Measurements from ENCODE around the gene FARP1.

Gene FARP1

DNA sequence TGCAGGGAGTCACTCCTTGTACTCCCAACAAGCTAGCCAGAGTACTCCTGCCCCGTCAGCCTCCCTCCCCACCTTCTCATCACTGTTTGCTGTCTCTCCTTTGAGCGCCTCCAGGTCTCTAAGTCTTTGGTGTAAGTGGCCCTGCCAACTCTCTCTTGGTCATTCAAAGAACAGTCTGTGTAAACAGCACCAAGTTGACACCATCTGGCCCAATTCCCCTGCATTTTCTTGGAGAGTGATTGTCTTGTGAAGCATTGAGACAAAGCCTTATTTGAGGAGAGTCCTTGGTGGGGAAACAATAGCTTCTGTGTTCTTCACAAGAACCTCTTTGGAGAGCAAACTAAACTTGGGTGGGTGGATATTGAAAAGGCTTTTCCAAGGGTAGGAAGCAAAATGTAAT, 148.8 kb downstream of the FARP1 start:
- no peak for FAIRE-seq

DNA sequence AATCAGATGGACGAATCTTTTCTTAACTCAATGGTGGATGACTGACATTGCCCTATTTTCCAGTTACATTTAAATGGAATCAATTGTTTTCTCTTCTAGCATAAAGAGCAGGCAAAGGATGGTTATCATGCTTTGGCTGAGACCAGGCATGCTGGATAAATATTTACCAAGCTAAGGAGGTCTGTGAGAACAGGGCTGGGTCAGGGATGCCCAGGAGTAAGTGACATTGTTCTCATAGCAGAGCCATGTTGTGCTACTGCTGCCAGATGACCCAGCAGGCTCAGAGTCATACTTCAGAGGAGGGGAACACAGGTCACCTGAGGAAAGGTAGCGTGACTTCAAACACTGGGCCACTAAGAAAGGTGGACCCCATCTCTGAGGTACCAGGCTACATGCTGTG, 150.2 kb downstream of the FARP1 start:
- FAIRE-seq, result no peak

DNA sequence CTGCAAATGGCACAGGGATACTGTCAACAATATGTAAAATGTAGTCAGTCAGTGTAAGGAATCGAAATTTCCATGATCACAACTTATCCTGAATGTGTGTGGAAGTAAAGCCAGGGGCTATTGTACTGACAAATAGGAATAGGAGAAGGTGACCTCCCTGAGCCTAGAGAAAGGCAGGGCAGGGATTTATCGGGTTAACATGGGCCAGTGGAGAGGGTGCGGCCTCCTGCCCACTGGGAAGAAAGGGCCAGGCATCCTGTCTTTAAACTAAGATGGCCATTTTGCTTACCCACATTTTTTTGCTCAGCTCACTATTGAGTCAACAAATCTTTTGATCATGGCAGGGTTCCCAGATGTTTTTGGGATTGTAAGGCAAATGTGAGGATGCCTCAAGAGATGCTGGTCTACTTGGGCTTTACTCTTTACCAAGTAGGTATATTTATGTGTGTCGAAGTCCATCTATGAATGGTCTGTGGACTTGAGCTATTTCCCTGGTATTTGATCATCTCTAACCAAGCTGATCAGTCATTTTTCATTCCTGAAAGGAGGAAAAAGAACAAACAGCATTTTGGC, 150.8 kb downstream of the FARP1 start:
- no peak for FAIRE-seq

DNA sequence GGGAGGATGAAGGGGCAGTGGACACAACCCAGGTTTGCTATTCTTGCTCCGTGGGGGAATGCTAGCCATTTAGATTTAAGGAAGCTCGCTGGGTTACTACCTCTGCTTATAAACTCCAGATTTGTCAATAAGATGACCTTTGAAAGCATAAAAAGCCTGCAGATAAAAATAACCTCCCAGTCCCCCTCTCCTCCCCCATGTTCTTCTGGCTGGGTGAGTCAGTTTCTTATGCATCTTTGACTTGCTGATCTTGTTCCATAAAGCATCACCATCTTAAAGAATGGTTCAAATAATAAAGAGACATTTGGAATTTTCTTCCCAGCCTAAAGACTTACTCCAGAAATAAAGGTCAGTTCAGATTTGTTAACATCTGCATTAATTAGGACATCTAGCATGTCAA, 152.5 kb downstream of the FARP1 start:
- no peak for FAIRE-seq

DNA sequence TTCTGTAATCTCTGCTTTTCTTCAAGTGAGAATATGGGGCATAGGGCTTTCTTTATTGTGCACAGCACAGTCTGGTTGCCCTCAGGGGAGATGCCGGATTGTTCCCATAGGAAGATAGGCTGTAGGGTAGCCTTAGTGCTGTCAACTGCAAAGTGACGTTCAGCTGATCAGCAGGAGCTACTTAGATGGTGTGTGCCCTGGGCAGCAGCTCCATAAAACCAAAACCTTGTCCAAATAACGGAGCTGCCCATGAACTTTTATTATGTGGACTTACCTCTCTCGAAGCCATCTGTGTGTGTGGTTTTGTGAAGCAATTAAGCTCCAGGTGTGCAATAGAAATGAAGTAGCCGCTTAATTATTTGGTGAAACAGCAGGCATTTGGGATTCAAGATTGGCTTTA, 154.2 kb downstream of the FARP1 start:
- FAIRE-seq, result no peak

DNA sequence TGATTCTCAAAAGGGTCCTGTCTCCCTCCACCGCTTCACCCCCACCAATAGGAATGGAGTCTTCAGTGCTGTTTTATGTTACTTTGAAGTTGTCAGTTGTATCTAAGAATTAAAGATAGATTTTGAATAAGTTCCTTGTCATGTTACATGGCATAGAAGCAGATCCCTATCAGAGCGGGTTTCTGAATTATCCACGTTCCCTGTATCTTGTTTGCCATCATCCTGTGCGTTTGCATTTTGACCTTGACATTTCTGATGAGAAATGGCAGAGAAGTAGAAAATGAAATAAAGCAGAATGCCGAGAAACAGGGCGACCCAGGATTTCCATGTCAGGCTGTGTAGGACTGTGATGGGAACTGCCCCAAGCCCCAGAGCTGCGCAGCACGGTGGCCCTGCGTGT, 154.9 kb downstream of the FARP1 start:
- FAIRE-seq, result no peak

DNA sequence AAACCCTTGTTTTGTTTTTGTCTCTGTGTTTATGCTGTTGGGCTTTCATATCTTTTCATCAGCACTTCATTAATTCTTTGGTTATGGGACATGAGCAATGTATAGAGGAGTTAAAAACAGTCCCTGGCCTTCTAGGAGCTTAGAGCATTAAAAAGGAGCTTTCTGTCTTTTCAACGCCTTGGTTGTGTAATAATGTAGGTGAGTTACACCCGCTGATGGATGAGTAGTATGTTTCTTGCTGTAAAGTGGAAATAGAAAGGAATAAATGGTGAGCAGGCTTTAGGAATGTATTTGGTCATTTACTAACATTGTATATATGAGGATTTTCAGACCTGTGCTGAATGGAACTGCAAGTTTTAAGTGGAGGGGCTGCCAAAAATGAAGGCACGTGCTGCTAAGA, 155.7 kb downstream of the FARP1 start:
- FAIRE-seq, result no peak

DNA sequence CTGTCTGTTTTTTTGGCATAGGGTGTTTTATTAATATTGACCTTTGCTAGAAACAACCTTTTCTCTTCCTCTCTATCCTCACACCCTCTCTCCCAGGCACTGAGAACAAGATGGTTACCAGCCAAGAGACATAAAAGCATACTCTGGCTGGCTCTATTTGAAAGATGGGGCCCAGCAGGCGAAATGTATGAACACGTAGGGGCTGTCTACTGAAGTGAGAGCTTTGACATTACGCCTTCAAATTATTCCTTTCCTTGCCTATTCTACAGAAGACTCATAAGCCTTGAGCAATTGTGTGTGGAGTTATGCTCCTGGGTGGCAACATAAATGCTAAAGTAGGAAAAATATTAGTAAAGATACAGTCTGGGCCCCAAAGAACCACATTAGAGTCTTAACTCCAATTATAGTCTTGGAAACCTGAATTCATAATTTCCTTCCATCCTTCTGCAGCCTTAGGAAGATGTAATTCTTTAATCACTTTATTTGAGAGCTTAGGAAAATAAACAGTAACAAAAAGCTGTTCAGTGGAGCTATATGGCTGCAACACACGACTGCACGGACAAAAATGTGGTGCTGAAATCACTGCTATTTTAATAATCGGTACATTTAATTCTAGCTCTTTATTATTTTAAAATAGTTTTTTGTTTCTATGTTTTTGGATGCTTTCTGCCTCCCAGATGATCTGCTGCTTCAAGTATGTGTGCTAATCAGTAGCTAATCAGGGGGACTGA, 156.5 kb downstream of the FARP1 start:
- no peak for FAIRE-seq

DNA sequence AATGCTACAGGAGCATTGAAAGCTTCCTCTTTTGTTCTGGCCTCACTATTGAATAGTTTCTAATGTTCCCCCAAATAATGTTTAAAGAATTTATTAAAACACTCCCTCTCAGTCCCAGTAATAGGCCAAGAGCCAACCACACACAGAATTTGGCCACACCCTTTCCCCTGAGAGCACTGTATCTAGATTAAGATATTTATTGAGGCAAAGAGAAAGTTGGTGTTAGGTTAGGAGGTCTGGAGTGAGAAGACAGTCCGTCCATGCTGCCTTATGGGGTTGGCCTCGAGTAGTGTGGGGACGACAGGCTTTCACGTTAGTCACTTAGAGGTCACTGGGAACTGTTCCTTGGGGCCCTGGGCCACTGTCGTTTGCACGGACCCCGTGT, 157.1 kb downstream of the FARP1 start:
- FAIRE-seq, result no peak

DNA sequence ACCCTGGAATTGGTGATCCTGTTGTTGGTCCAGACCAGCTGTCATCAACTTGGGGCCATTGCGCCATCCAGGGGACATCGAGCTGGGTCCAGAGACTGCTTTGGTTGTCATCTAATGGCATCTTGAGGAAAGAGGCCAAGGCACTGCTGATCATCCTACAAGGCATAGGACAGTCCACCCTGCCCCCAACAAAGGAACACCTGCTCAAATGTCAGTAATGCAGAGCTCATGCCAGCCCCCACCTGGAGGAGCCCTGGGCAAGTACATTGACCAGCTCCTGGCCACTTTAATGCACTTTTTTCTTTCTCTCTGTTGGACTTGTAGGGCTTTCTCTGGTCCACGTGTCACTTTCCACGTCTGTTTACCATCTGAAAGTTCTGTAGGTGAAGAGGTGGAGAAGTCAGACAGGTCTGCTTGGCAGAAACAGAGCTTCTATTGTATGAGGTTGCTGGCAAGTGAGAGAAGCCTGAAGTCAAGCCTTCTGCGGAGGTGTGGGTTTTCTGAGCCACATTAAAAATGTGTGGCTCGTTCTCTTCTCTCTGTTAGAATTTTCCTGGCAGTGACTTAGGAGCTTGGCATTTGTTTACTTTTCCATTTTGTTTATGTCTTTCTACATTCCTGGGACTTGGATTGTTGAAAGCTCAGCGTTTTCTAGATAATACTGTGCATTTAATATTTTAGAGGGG, 158.2 kb downstream of the FARP1 start:
- no peak for FAIRE-seq

DNA sequence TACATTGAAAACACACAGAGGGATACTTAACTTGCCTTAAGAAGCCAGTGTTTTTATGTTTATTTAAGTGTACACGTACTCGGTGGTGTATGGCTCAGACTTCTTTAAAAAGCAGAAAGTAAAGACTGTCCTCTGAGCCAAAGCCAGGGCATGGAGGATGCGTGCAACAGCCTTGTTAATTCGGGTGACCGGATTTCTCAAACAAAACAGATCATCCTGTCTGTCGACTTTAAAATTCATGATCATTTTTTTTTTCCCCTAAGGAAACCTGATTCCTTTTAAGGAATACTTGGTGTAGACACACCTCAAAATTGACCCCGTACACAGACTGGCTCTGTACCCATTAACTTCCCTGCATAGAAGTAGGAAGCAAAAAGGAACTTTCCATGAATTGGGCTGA, 158.8 kb downstream of the FARP1 start:
- no peak for FAIRE-seq

DNA sequence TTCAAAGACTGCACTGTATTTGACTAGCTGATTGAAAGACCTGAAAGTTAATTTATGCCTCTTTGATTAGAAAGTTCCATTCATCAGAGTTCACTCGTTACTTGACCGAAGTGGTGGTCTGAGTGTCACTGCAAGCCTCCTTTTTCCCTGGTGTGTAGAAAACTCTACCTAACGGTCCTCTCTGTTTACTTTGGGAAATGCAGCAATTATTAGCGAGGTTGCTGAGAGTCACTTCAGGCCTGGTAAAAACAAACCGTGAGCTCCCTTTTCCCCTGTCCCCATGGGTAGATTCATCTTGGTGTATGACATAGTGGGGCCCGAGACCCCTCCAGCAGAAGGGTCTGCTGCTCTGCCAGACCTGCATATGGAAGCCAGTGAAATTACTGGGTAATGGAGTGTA, 161.0 kb downstream of the FARP1 start:
- no peak for FAIRE-seq

DNA sequence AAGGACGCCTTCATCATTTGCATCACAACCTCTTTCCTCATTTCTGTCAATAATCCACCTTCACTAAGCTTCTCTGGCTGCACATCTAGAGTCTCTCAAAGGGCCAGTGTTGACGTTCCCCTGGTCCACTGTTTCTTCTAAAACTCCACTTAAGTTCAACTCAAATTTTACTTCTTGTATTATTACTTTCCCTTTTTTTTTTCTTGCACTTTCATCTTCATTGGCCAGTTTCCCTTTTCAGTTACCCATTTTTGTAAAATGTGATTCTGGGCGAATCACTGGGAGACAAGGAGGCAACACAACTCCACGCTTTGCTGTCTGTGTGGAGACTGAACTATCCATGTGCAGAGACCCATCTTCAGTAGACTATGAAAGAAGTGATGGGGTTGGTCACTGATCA, 162.8 kb downstream of the FARP1 start:
- no peak for FAIRE-seq

DNA sequence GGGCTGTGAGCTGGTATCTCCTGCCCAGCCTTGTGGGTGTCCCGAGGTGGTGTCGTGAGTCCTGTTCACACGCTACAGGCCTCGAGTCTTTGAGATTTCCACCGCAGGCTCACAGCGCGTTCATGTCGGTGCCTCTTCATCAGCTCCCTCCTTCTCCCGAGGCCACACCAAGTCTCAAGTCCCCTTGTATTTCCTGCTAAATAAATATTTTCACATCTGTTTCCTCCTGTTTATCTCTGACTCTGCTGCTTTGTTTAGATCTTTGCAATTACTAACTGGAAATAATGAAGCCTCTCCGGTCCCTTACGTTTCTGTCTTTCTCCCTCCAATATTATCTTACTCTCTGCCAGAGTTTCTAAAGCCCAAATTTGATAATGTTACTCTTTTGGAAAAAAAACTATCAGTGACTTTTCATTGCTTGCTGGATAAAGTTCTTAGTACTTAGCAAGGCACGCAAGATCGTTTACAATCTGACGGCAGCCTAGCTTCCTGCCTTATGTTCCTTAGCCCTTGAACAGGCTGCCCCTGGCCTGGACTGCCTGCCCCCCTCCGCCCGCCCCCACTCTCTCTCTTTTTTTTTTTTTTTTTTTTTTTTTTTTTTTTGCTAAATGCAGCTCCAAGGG, 164.7 kb downstream of the FARP1 start:
- FAIRE-seq, result no peak

DNA sequence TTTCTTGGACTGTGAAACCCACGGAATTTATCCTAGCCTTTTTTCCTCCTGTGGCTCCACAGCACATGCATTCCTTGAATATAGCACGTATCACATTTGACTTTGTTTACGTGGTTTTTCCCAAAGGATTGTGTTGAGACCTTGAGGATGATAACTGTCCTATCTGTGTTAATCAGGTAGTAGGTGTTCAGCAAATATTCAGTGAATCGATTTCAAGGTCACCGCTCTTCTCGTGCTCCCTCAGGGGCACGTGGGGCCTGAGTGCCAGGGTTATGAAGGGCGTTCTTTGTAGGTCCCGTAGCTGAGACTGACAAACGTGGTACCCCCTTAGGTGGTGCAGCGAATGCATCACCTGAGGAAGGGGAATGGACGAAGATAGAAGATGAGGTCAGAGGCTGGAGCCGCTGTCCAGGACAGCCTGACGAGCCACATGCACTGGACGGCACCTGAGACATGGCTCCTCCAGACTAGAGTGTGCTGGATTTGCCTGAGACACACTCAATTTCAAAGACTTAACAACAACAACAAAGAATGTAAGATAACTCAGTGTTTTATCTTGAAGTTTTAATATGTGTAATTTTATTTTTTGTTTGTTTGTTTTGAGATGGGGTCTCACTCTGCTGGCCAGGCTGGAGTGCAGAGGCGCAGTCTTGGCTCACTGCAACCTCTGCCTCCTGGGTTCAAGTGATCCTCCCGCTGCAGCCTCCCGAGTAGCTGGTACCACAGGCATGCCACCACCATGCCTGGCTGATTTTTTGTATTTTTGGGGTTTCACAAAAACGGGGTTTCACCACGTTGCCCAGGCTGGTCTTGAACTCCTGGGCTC, 165.4 kb downstream of the FARP1 start:
- no peak for FAIRE-seq

DNA sequence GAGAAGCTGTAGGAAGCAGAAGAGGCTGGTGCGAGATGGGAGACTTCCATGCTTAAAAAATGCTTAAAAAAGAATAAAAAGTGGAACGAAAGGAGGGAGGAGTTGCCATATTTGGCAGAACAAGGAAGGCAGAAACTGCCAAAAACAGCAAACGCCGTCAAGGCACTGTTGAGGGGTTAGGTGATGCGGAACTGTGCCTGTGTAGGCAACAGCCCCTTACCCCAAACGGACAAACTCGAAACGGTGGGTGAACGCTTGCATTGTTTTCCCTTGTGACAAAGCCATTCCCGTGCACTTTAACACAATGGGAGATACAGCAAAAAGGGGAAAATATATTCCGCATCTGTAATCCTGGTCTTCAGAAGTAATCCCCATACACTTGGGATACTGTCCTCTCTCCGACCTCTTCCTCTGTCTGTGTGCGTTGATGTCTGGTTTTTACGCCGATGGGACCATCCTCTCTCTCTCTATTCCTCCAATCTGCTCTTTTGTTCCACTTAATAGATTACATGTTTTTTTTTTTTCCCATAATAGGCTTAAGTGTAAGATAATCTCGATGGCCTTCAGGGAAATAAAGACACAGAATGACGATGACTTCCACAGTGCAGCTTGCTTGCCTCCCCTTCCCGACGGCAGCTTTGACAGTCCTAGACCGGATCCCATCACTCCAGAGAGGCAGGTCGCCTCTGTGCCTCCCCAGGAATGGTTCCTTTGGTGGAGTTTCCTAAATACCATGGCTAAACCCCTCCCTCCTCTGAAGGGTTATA, 166.9 kb downstream of the FARP1 start:
- no peak for FAIRE-seq

DNA sequence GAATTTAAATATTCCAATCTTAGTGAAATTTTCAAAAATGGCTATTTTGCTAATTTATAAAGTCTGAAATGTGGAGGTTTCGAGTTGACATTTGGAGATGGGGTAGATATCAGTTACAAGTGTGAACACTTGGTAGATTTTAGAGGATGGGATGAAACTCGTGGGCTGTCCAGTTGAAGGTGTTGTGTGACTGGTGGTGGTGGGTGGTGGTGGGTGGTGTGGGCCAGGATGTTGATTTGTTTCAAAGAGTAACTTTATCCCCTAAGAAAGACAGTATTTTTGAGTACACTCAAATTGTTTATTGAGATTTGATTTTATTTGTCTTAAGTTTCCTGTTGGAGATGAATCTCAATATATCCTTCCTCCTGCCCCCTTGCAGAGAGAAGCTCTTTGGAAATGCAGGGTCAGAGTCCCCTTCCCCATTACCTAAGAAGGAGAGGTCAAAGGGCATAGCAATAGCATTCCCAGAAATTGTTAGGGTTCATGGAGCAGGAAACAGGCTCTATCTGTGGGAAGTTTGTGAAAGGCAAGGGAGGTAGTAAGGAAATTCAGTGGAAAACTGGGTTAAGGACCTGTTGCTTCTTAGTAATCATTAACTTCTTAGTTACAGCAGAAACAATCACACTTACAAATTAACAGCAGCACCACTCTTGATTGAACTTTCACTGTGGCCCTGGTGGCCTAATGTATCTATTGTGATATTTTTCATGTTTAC, 167.7 kb downstream of the FARP1 start:
- FAIRE-seq, result no peak

DNA sequence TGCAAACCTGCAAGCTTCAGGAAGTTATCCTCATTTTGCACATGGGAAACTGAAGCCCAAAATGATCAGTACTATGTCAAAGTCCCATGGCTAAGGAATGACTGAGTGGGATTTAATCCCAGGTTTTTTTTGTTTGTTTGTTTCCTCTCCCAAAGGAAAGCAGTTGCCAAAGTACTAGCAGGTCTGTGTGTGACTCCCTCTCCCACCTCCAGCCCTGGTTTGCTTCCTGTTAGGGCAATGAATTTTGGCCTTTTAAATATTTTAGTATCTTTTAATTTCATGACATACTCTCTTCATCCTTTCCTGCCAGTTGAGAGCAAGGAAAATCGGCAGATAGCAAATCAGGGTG, 168.3 kb downstream of the FARP1 start:
- FAIRE-seq, result no peak

DNA sequence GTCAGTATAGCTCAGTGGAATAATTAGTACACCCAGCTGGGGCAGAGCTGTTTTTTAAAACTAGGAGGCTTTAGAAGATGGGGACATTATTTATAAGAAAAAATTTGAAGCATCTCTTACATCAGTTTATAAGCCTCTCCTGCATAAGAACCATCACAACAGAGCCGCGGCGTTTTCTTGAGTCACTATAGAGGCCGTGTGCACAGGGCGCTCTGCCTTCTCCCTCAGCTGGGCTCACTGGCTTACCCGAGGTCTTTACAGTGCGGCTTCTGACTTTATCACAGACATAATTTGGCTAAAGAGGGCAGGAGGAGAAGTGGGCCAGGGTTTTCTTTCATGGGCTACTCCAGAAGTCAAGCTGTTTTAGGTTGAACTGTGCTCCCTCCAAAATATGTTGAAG, 169.7 kb downstream of the FARP1 start:
- no peak for FAIRE-seq

DNA sequence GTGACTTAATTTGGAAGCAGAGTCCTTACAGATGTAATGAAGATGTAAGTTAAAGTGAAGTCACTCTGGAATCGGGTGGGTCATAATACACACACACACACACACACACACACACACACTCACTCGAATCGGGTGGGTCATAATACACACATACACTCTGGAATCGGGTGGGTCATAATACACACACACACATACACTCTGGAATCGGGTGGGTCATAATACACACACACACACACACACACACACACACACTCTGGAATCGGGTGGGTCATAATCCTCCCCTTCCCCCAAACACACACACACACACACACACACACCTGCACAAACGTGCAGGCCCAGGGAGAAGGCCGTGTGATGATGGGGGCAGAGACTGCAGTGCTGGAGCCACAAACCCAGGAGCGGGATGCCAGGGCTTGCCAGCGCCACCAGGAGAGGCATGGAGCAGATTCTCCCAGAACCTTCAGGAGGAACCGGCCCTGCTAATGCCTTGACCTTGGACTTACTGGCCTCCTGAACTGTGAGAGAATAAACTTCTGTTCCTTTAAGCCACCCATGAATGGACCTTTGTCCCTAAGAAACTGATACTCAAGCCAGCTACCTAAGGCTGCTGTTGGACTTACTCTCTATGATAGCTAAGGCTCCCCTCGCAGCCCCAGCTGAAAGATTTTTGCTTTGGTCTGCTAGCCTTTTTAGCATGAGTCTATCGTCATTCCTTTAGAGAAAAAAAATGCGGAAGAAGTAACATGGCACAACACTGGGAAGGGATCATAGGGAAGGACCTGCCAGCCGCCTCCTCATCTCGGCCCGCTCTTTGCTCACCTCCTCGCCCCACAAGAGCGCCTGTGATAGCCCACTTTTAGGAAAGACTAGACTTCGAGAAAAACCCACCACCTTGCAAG, 170.4 kb downstream of the FARP1 start:
- FAIRE-seq, result no peak

DNA sequence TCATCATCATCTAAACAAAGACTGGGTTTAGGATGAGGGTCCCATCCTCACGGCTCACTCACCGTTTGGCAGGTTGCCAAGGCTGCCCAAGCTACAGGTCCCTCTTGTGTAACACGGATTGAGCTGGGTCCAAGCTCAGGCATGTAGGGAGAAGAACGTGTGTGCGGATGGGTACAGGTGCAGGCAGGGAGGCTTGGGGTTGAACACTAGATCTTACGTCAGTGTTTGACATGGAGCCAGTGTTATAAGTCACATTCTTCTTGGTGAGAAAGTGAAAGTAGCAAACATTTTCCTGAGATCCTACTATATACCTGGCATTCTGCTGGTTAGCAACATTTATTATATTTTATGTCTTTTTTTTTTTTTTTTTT, 171.0 kb downstream of the FARP1 start:
- FAIRE-seq, result no peak

All from islet of Langerhans (tissue), 1 donor.